ENCODE measurements around the gene KIF16B. TPM values are rescaled to one million over a fixed set of nuclear protein-coding genes. Genes with fewer than 3 reads are reported as not detected.

The KIF16B gene
- total and polyA plus RNA-seq, 5 donors: 11.4 to 20.4 (median 17.3) TPM

GRCh38 chr20:16392346-16392745, 180.9 kb downstream of the KIF16B start:
- intact Hi-C loops (cut with DNase I): no loop called here
- Histone ChIP-seq H3K4me1 (ENCODE audit: control insufficient read depth, insufficient read depth, low read length) (no peaks in the 10 kb centered on the region), H3K27me3 (ENCODE audit: control insufficient read depth, insufficient read depth) (no peaks in the 10 kb centered on the region), H3K27ac (ENCODE audit: low read length) (no peak overlapping the region), H3K4me3 (ENCODE audit: low read length) (no peak overlapping the region), H3K9me3 (ENCODE audit: control insufficient read depth, low read length) (no peaks in the 10 kb centered on the region)
- ATAC-seq (no peak), DNase-seq (no peak)
- WGBS: 92% methylated on average over 8 of the region's 8 CpGs

GRCh38 chr20:16390991-16391390, 182.3 kb downstream of the KIF16B start:
- DNase-seq (no peak), ATAC-seq (peak; percentile 25 to 32)
- 76% methylated on average over 4 of the region's 4 CpGs for WGBS
- Histone ChIP-seq H3K4me1 (ENCODE audit: control insufficient read depth, insufficient read depth, low read length) (no peaks in the 10 kb centered on the region), H3K4me3 (ENCODE audit: low read length) (no peak overlapping the region), H3K27me3 (ENCODE audit: control insufficient read depth, insufficient read depth) (no peaks in the 10 kb centered on the region), H3K27ac (ENCODE audit: low read length) (no peak overlapping the region), H3K9me3 (ENCODE audit: control insufficient read depth, low read length) (no peaks in the 10 kb centered on the region)
- intact Hi-C loops (cut with DNase I): no loop called here

GRCh38 chr20:16388731-16389130, 184.5 kb downstream of the KIF16B start:
- Histone ChIP-seq H3K4me3 (ENCODE audit: low read length) (no peak overlapping the region), H3K9me3 (ENCODE audit: control insufficient read depth, low read length) (no peaks in the 10 kb centered on the region), H3K27ac (ENCODE audit: low read length) (no peak overlapping the region), H3K4me1 (ENCODE audit: control insufficient read depth, insufficient read depth, low read length) (no peaks in the 10 kb centered on the region), H3K27me3 (ENCODE audit: control insufficient read depth, insufficient read depth) (no peaks in the 10 kb centered on the region)
- WGBS: 96% methylated on average over 6 of the region's 6 CpGs
- intact Hi-C loops (cut with DNase I): no loop called here
- DNase-seq (no peak), ATAC-seq (no peak)

GRCh38 chr20:16387666-16388065, 185.6 kb downstream of the KIF16B start:
- Histone ChIP-seq H3K27ac (ENCODE audit: low read length) (no peak overlapping the region), H3K4me3 (ENCODE audit: low read length) (no peak overlapping the region), H3K27me3 (ENCODE audit: control insufficient read depth, insufficient read depth) (no peaks in the 10 kb centered on the region), H3K4me1 (ENCODE audit: control insufficient read depth, insufficient read depth, low read length) (no peaks in the 10 kb centered on the region), H3K9me3 (ENCODE audit: control insufficient read depth, low read length) (no peaks in the 10 kb centered on the region)
- intact Hi-C loops (cut with DNase I): no loop called here
- 93% methylated on average over 6 of the region's 6 CpGs for WGBS
- ATAC-seq (no peak), DNase-seq (no peak)

GRCh38 chr20:16385891-16386290, 187.4 kb downstream of the KIF16B start:
- Histone ChIP-seq H3K4me3 (ENCODE audit: low read length) (no peak overlapping the region), H3K27ac (ENCODE audit: low read length) (no peak overlapping the region), H3K27me3 (ENCODE audit: control insufficient read depth, insufficient read depth) (no peaks in the 10 kb centered on the region), H3K4me1 (ENCODE audit: control insufficient read depth, insufficient read depth, low read length) (no peaks in the 10 kb centered on the region), H3K9me3 (ENCODE audit: control insufficient read depth, low read length) (no peaks in the 10 kb centered on the region)
- ATAC-seq: no peak
- intact Hi-C loops (cut with DNase I): no loop called here
- no peak for DNase-seq
- 78% methylated on average over 5 of the region's 5 CpGs for WGBS

GRCh38 chr20:16385462-16385861, 187.8 kb downstream of the KIF16B start:
- WGBS: 91% methylated on average over 4 of the region's 4 CpGs
- no peak for ATAC-seq
- no peak overlapping the region for H3K27ac ChIP-seq (ENCODE audit: low read length)
- no peak overlapping the region for H3K4me3 ChIP-seq (ENCODE audit: low read length)
- no peaks in the 10 kb centered on the region for H3K9me3 ChIP-seq (ENCODE audit: control insufficient read depth, low read length)
- H3K4me1 ChIP-seq (ENCODE audit: control insufficient read depth, insufficient read depth, low read length): no peaks in the 10 kb centered on the region
- intact Hi-C loops (cut with DNase I): no loop called here
- DNase-seq: no peak
- H3K27me3 ChIP-seq (ENCODE audit: control insufficient read depth, insufficient read depth): no peaks in the 10 kb centered on the region

GRCh38 chr20:16381444-16381843, 191.8 kb downstream of the KIF16B start:
- 93% methylated on average over 2 of the region's 2 CpGs for WGBS
- DNase-seq: no peak
- Histone ChIP-seq H3K4me1 (ENCODE audit: control insufficient read depth, insufficient read depth, low read length) (no peaks in the 10 kb centered on the region), H3K9me3 (ENCODE audit: control insufficient read depth, low read length) (no peaks in the 10 kb centered on the region), H3K27ac (ENCODE audit: low read length) (no peak overlapping the region), H3K4me3 (ENCODE audit: low read length) (no peak overlapping the region), H3K27me3 (ENCODE audit: control insufficient read depth, insufficient read depth) (no peaks in the 10 kb centered on the region)
- intact Hi-C loops (cut with DNase I): no loop called here
- no peak for ATAC-seq

- peak in 1 of 2 donors; percentile 43 for ATAC-seq
- WGBS: 69% methylated on average over 7 of the region's 7 CpGs
Observed at GRCh38 chr20:16378712-16379370, 194.4 kb downstream of the KIF16B start.

GRCh38 chr20:16378122-16378521, 195.1 kb downstream of the KIF16B start:
- WGBS: 96% methylated on average over 1 of the region's 1 CpG

More at GRCh38 chr20:16378712-16379370, 194.4 kb downstream of the KIF16B start:
- Histone ChIP-seq H3K4me3 (ENCODE audit: low read length) (no peak overlapping the region), H3K27ac (ENCODE audit: low read length) (no peak overlapping the region), H3K9me3 (ENCODE audit: control insufficient read depth, low read length) (no peaks in the 10 kb centered on the region), H3K4me1 (ENCODE audit: control insufficient read depth, insufficient read depth, low read length) (no peaks in the 10 kb centered on the region), H3K27me3 (ENCODE audit: control insufficient read depth, insufficient read depth) (no peaks in the 10 kb centered on the region)
- DNase-seq: no peak
- intact Hi-C loops (cut with DNase I): no loop called here

GRCh38 chr20:16369441-16369840, 203.8 kb downstream of the KIF16B start:
- H3K27ac ChIP-seq (ENCODE audit: low read length): no peak overlapping the region
- intact Hi-C loops (cut with DNase I): no loop called here
- H3K9me3 ChIP-seq (ENCODE audit: control insufficient read depth, low read length): no peaks in the 10 kb centered on the region
- H3K27me3 ChIP-seq (ENCODE audit: control insufficient read depth, insufficient read depth): no peaks in the 10 kb centered on the region
- WGBS: 90% methylated on average over 1 of the region's 1 CpG
- no peak overlapping the region for H3K4me3 ChIP-seq (ENCODE audit: low read length)
- DNase-seq (no peak), ATAC-seq (no peak)
- H3K4me1 ChIP-seq (ENCODE audit: control insufficient read depth, insufficient read depth, low read length): no peaks in the 10 kb centered on the region

More at GRCh38 chr20:16378122-16378521, 195.1 kb downstream of the KIF16B start:
- intact Hi-C loops (cut with DNase I): no loop called here
- Histone ChIP-seq H3K27ac (ENCODE audit: low read length) (no peak overlapping the region), H3K4me1 (ENCODE audit: control insufficient read depth, insufficient read depth, low read length) (no peaks in the 10 kb centered on the region), H3K27me3 (ENCODE audit: control insufficient read depth, insufficient read depth) (no peaks in the 10 kb centered on the region), H3K9me3 (ENCODE audit: control insufficient read depth, low read length) (no peaks in the 10 kb centered on the region), H3K4me3 (ENCODE audit: low read length) (no peak overlapping the region)
- no peak for DNase-seq
- ATAC-seq: no peak

GRCh38 chr20:16368645-16369292, 204.5 kb downstream of the KIF16B start:
- Histone ChIP-seq H3K27ac (ENCODE audit: low read length) (no peak overlapping the region), H3K9me3 (ENCODE audit: control insufficient read depth, low read length) (no peaks in the 10 kb centered on the region), H3K4me1 (ENCODE audit: control insufficient read depth, insufficient read depth, low read length) (no peaks in the 10 kb centered on the region), H3K27me3 (ENCODE audit: control insufficient read depth, insufficient read depth) (no peaks in the 10 kb centered on the region), H3K4me3 (ENCODE audit: low read length) (no peak overlapping the region)
- 87% methylated on average over 11 of the region's 11 CpGs for WGBS
- no peak for ATAC-seq
- no peak for DNase-seq
- intact Hi-C loops (cut with DNase I): no loop called here

All from right cardiac atrium (tissue), 5 donors.